Caki2 (cell line): ENCODE measurements around the gene AIG1. TPM values are rescaled to one million over a fixed set of nuclear protein-coding genes. Genes with fewer than 3 reads are reported as not detected.
A peak's percentile ranks its signal among the peaks of the same experiment; 100 is the strongest.

Experiments
- DNase-seq: peaks from one replicate; pipeline ENCODE4 v3.0.0-alpha.2; 2015; ENCODE audit warnings: low read depth
- in situ Hi-C: cut with HindIII; loops from 2 replicates; pipeline ENCODE4 v1.10.0; 2016; ENCODE audit warnings: low sequenced_read_pairs, low pct_unique_long_range_greater_than_20kb, mixed read lengths
- total RNA-seq: library from RNA; depleted of rRNA; stranded (reverse); fragments of >200 nt; shearing (Covaris generic); gene quantifications from 2 replicates; pipeline ENCODE4 v1.2.3, GENCODE V29; 2014; ENCODE audit warnings: low replicate concordance

AIG1 gene
- total RNA-seq, 1 experiment from 2014 or later: 76.2 TPM

GRCh38 chr6:143176090-143177021, 115.7 kb downstream of the AIG1 start:
- no peak for DNase-seq
- in situ Hi-C loops: no loop called here

- in situ Hi-C loops: no loop called here
- DNase-seq: no peak
These were observed 117.0 kb downstream of the AIG1 start for GRCh38 chr6:143177706-143178105.

GRCh38 chr6:143179096-143179495, 118.4 kb downstream of the AIG1 start:
- in situ Hi-C loops: no loop called here
- DNase-seq: no peak

GRCh38 chr6:143179901-143180612, 119.4 kb downstream of the AIG1 start:
- DNase-seq: no peak
- in situ Hi-C loops: no loop called here

- in situ Hi-C loops: no loop called here
- DNase-seq: no peak
These were observed 120.1 kb downstream of the AIG1 start for GRCh38 chr6:143180826-143181225.

- in situ Hi-C loops: no loop called here
- no peak for DNase-seq
These were observed 123.0 kb downstream of the AIG1 start for GRCh38 chr6:143183666-143184065.

GRCh38 chr6:143185288-143185687, 124.6 kb downstream of the AIG1 start:
- no peak for DNase-seq
- in situ Hi-C loops: no loop called here

GRCh38 chr6:143187238-143187923, 126.7 kb downstream of the AIG1 start:
- DNase-seq: no peak
- in situ Hi-C loops: no loop called here

- in situ Hi-C loops: no loop called here
- DNase-seq: no peak
These were observed 127.6 kb downstream of the AIG1 start for GRCh38 chr6:143188292-143188691.

- DNase-seq: no peak
- in situ Hi-C loops: no loop called here
These were observed 130.7 kb downstream of the AIG1 start for GRCh38 chr6:143191361-143191760.

- in situ Hi-C loops: no loop called here
- no peak for DNase-seq
These were observed 132.1 kb downstream of the AIG1 start for GRCh38 chr6:143192766-143193165.

- in situ Hi-C loops: no loop called here
- no peak for DNase-seq
These were observed 132.9 kb downstream of the AIG1 start for GRCh38 chr6:143193571-143194094.

GRCh38 chr6:143194095-143194589, 133.5 kb downstream of the AIG1 start:
- in situ Hi-C loops: no loop called here
- DNase-seq: no peak

GRCh38 chr6:143195349-143195845, 134.7 kb downstream of the AIG1 start:
- in situ Hi-C loops: no loop called here
- no peak for DNase-seq

- in situ Hi-C loops: no loop called here
- DNase-seq: peak; percentile 51
These were observed 136.0 kb downstream of the AIG1 start for GRCh38 chr6:143196525-143197225.

GRCh38 chr6:143197377-143197776, 136.7 kb downstream of the AIG1 start:
- DNase-seq: no peak
- in situ Hi-C loops: no loop called here

GRCh38 chr6:143198312-143198711, 137.6 kb downstream of the AIG1 start:
- no peak for DNase-seq
- in situ Hi-C loops: no loop called here

GRCh38 chr6:143199291-143199690, 138.6 kb downstream of the AIG1 start:
- in situ Hi-C loops: no loop called here
- DNase-seq: no peak
